GM21619 (cell line): Measurements from ENCODE around the gene NOTCH2.

Experiments used
- ATAC-seq: cut with Tn5 transposase; IDR thresholded peaks from one replicate; pipeline ENCODE4 v1.9.1; 2021; ENCODE audit not compliant: unreplicated experiment

NOTCH2 gene

GRCh38 chr1:119911775-119912174 lies 157.7 kb downstream of the NOTCH2 start:
- ATAC-seq: no peak

- ATAC-seq: no peak
Observed at GRCh38 chr1:119910618-119911017, 158.8 kb downstream of the NOTCH2 start.

DNA sequence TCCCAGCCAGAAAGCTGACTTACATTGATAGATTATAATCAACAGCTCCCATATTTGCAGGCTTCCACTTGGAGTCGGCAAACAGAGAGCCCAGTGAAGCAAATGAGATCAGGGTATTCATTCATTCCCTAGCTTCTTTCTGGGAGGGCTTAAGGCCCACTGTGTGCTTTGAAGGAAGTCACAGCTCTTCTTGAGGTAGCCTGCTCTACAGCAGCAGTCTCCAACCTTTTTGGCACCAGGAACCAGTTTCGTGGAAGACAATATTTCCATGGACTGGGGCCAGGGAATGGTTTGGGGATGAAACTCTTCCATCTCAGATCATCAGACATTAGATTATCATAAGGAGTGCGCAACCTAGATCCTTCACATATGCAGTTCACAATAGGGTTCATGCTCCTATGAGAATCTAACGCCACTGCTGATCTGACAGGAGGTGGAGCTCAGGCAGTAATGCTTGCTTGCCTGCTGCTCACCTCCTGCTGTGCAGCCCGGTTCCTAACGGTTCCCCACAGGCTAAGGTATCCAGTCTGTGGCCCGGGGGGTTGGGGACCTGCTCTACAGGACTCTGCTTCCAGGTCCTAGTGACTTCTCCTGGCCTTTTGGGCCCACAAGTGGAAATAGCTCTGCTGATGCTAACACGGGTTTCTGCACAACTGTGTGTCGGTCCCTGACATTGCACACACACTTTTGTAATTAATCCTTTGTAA lies 159.4 kb downstream of the NOTCH2 start:
- no peak for ATAC-seq

DNA sequence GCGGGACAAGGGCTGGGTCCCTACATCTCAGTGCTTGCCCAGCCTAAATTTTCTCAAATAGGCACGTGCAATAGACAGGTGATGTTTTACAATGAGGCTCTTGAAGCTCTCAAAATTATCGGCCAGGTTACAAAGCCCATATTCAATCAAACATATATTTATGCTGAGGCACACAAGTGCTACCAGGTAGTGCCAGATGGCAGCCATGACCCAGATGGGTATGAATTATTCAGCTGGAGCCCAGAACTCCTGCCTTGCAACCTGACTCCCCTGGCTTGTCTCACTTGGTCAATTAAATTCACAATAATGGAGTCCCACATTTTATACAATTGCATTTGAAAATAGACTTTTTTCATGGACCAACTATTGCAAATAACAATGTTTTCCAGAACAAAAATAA lies 160.8 kb downstream of the NOTCH2 start:
- no peak for ATAC-seq

DNA sequence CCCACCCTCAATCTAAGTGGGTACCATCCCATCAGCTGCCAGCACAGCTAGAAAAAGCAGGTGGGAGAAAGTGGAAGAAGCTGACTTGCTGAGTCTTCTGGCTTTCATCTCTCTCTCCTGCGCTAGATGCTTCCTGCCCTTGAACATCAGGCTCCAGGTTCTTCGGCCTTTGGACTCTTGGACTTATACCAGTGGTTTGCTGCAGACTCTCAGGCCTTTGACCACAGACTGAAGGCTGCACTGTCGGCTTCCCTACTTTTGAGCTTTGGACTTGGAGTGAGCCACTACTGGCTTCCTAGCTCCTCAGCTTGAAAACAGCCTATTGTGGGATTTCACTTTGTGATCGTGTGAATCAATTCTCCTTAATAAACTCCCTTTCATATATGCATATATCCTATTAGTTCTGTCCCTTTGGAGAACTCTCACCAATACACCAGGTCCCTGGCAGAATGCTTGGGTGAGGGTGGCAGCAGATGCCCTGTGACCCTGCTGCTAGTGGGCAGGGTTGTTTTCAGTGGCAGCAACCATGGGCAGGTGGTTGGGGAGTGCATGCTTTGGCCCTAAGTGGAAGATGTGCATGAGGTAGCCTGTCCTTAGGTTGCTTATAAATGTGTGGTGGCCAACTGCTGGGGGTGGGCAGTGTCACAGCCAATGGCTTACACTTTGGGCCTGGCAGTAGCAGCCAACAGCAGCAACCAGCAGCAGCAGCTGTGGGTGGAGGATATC lies 162.4 kb downstream of the NOTCH2 start:
- ATAC-seq: no peak

GRCh38 chr1:119903443-119903835 lies 166.0 kb downstream of the NOTCH2 start:
- no peak for ATAC-seq

- ATAC-seq: no peak
Observed at GRCh38 chr1:119902775-119903442, 166.6 kb downstream of the NOTCH2 start.

DNA sequence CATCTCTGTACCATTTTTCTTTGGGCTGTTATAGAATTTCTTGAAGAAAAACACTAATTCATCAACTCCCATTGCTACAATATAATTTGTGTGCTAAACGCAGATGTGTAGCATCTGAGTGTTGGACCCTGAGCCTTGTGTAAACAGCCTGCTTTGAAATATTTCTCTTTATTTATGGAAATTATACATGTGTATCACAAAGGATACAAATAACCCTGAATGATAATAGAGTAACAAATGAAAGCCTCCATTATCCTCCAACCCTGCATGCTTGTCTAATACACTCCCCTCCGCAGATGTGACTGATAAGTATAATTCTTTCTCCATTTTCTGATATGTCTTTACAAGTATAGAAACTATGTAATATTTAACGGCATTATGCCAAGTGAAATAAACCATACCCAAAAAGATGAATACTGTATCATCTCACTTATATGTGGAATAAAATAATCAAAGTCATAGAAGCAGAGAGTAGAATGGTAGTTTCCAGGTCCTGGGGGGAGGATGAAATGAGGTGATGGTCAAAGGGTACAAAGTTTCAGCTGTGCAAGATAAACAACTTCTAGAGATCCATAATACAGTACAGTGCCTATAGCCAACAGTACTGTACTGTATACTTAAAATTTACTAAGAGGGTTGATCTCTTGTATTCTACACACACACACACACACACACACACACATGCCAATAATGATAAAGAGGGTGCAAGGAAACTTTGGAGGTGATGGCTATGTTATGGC lies 170.3 kb downstream of the NOTCH2 start:
- no peak for ATAC-seq

DNA sequence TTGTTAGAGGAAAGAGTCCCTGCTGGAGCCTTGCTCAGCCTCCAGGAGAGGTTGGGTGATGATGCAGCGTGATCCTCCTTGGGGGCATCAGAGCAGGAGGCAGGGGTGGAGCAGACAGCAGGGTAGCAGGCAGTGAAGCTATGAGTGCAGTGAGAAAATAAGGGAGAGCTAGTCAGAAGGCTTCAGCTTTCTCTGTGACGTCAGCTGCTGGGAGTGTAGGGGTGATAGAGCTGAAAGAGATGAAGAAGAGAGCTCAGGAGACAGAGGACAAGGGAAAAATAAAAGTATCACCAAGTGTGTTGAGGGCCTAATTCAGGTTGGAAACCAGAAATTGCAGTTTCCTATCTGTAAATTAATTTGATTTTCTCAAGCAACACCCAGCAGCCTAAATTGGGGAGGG lies 170.9 kb downstream of the NOTCH2 start:
- ATAC-seq: no peak

GRCh38 chr1:119896303-119896702 lies 173.2 kb downstream of the NOTCH2 start, which contains the start of gene ADAM30:
Gene ADAM30 (minus strand): TSS chr1:119896515. CDS start chr1:119896336, 179 bp downstream.
- no peak for ATAC-seq

GRCh38 chr1:119895102-119895501 lies 174.4 kb downstream of the NOTCH2 start:
- ATAC-seq: no peak

- no peak for ATAC-seq
Observed at GRCh38 chr1:119893827-119894700, 175.4 kb downstream of the NOTCH2 start.

GRCh38 chr1:119893238-119893791 lies 176.1 kb downstream of the NOTCH2 start:
- no peak for ATAC-seq

GRCh38 chr1:119891386-119891785 lies 178.1 kb downstream of the NOTCH2 start:
- ATAC-seq: no peak

DNA sequence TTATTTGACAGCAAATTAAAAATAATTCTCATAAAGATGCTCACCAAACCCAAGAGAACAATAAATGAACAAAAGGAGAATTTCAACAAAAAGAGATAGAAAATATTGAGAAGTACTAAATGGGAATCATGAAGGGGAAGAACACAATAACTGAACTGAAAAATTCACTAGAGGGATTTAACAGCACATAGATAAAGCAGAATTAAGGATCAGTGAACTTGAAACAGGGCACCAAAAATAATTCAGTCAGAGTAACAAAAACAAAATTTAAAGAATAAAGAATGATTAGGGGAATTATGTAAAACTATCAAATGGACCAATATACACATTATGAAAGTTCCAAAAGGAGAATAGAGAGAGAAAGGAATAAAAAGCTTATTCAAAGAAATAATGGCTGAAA lies 181.0 kb downstream of the NOTCH2 start:
- ATAC-seq: no peak

DNA sequence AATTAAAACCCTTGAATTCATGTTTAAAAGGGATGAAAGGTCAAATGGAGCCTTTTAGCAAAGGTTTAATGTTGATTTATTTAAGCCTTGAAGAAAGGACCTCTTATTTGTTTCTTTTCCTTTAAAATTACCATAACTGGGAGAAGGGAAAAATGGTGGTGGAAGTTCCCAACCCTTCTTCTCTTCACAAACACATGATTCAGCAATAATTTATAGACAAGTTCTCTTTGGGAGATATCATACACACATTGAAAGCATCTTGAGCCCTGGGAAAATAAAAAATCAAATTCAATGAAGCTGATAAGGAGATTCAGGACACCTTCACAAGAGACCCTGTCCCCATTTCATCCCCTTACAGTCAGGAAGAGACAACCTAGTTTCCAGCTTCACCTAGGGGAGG lies 182.0 kb downstream of the NOTCH2 start:
- ATAC-seq: no peak

DNA sequence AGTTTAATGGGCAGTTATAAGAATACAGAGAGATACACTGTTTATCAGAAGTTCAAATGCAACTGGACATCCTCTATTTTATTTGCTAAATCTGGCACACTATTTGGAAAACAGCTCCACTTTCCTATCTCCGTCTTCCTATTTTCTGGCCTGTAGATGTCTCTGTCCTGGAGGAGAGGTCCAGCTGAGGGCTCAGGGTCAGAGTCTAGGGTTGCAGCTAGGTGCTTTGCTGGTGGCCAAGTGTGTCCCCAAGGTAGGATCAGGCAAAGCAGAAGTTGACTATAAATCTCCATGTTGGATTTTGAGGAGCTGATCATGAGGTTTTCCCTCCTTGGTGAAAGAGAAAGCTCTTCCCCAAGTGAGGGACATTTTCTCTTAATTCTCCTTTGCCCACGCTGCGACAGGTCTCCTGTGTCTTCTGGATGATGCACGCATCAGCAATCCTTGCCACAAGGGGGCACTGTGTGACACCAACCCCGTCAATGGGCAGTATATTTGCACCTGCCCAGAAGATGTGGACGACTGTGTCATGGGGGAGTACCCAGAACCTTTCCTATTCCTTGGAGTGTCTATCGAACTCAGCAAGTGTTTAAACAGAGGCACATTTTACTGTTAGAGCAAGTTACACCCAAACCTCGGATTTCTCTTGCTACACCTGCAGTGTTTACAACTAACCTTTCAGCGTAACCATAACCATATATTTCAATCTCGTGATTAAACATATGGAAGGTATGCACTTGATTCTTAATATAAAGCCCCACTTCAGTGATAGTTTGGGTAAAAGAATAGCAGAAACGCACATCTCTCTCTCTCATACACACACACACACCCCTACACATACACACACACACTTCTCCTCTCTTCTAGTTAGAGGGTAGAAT lies 183.3 kb downstream of the NOTCH2 start:
- no peak for ATAC-seq

GRCh38 chr1:119884711-119885110 lies 184.8 kb downstream of the NOTCH2 start:
- ATAC-seq: no peak

- no peak for ATAC-seq
Observed at GRCh38 chr1:119883826-119884225, 185.6 kb downstream of the NOTCH2 start.
